GM18951 (cell line): ENCODE measurements around the gene MOV10L1.

Source experiments
- POLR2A ChIP-seq: IDR thresholded peaks from 4 replicates; pipeline ENCODE4 v1.6.1; 2011; ENCODE audit warnings: mild to moderate bottlenecking; ENCODE audit not compliant: insufficient read length, insufficient read depth; ENCODE audit errors: extremely low read depth
- in situ Hi-C: fragments of 300-500 bp; cut with MboI; formaldehyde crosslinking; loops from one replicate; pipeline ENCODE4 v1.12.0; 2022; ENCODE audit warnings: low sequenced_read_pairs, mixed read lengths, inconsistent platforms; ENCODE audit not compliant: unreplicated experiment

The MOV10L1 gene

GRCh38 chr22:50138041-50138440 lies 48.2 kb downstream of the MOV10L1 start:
- TF ChIP-seq POLR2A = no peak
- in situ Hi-C loops = no loop called here

- TF ChIP-seq POLR2A = no peak
- in situ Hi-C loops = no loop called here
These were observed 49.2 kb downstream of the MOV10L1 start for GRCh38 chr22:50138988-50139387.

- in situ Hi-C loops = no loop called here
- TF ChIP-seq POLR2A = no peak
These were observed 50.1 kb downstream of the MOV10L1 start for GRCh38 chr22:50139843-50140415.

GRCh38 chr22:50140615-50141014 lies 50.8 kb downstream of the MOV10L1 start:
- in situ Hi-C loops = no loop called here
- no peak for TF ChIP-seq POLR2A

- in situ Hi-C loops = no loop called here
These were observed 51.7 kb downstream of the MOV10L1 start for GRCh38 chr22:50141462-50141861.

GRCh38 chr22:50141891-50142363 lies 52.1 kb downstream of the MOV10L1 start:
- no peak for TF ChIP-seq POLR2A
- in situ Hi-C loops = no loop called here

More at GRCh38 chr22:50141462-50141861, 51.7 kb downstream of the MOV10L1 start:
- TF ChIP-seq POLR2A = no peak

- TF ChIP-seq POLR2A = no peak
- in situ Hi-C loops = no loop called here
These were observed 53.3 kb downstream of the MOV10L1 start for GRCh38 chr22:50143096-50143495.

- in situ Hi-C loops = no loop called here
- TF ChIP-seq POLR2A = no peak
These were observed 54.3 kb downstream of the MOV10L1 start for GRCh38 chr22:50144005-50144614.

- no peak for TF ChIP-seq POLR2A
- in situ Hi-C loops = loop anchor here (5.0 kb wide), 1 partner anchor 61 kb away; no protein-coding TSS in a partner anchor
These were observed 56.1 kb downstream of the MOV10L1 start for GRCh38 chr22:50145721-50146438.

GRCh38 chr22:50146439-50147238 lies 56.8 kb downstream of the MOV10L1 start:
- in situ Hi-C loops = loop anchor here (5.0 kb wide), 1 partner anchor 61 kb away; no protein-coding TSS in a partner anchor
- no peak for TF ChIP-seq POLR2A

GRCh38 chr22:50147258-50148165 lies 57.7 kb downstream of the MOV10L1 start:
- in situ Hi-C loops = loop anchor here (5.0 kb wide), 1 partner anchor 60 kb away; no protein-coding TSS in a partner anchor

- in situ Hi-C loops = loop anchor here (5.0 kb wide), 1 partner anchor 59 kb away; no protein-coding TSS in a partner anchor
- no peak for TF ChIP-seq POLR2A
These were observed 58.3 kb downstream of the MOV10L1 start for GRCh38 chr22:50148166-50148500.
